ENCODE results near the gene CALB2. TPM values are rescaled to one million over a fixed set of nuclear protein-coding genes. Genes with fewer than 3 reads are reported as not detected.

CALB2 gene
- total RNA-seq, 4 donors from 2014 or later, result 2.5 TPM; not detected in 3

- H3K36me3 ChIP-seq, result no peaks in the 10 kb centered on the region
- no peaks in the 10 kb centered on the region for H3K9me3 ChIP-seq
- intact Hi-C loops (cut with DNase I; ENCODE audit: low total_unique reads), result no loop called here
- H3K27me3 ChIP-seq, result no peaks in the 10 kb centered on the region
- H3K27ac ChIP-seq, result no peak overlapping the region
- no peak overlapping the region for H3K4me3 ChIP-seq
- TF ChIP-seq CTCF (IDR thresholded peaks at IDR 0.05) (no peak), POLR2A (IDR thresholded peaks at IDR 0.05) (no peak)
- H3K4me1 ChIP-seq, result no peaks in the 10 kb centered on the region
- DNase-seq, result no peak
These were observed 18.1 kb downstream of the CALB2 start for GRCh38 chr16:71376465-71377157.

- Histone ChIP-seq H3K36me3 (no peaks in the 10 kb centered on the region), H3K27me3 (no peaks in the 10 kb centered on the region)
These were observed 21.2 kb downstream of the CALB2 start for GRCh38 chr16:71379711-71380110.

GRCh38 chr16:71380831-71381230 is 22.3 kb downstream of the CALB2 start:
- no peak for TF ChIP-seq CTCF (IDR thresholded peaks at IDR 0.05)
- no peak for TF ChIP-seq POLR2A (IDR thresholded peaks at IDR 0.05)
- Histone ChIP-seq H3K27me3 (no peaks in the 10 kb centered on the region), H3K9me3 (no peaks in the 10 kb centered on the region), H3K36me3 (no peaks in the 10 kb centered on the region), H3K27ac (no peak overlapping the region), H3K4me3 (no peak overlapping the region), H3K4me1 (no peaks in the 10 kb centered on the region)
- intact Hi-C loops (cut with DNase I; ENCODE audit: low total_unique reads), result no loop called here
- DNase-seq, result no peak

More at GRCh38 chr16:71379711-71380110, 21.2 kb downstream of the CALB2 start:
- H3K27ac ChIP-seq, result no peak overlapping the region
- no peak overlapping the region for H3K4me3 ChIP-seq
- no peak for DNase-seq
- no peaks in the 10 kb centered on the region for H3K4me1 ChIP-seq
- intact Hi-C loops (cut with DNase I; ENCODE audit: low total_unique reads), result no loop called here
- H3K9me3 ChIP-seq, result no peaks in the 10 kb centered on the region
- TF ChIP-seq POLR2A (IDR thresholded peaks at IDR 0.05), result no peak
- TF ChIP-seq CTCF (IDR thresholded peaks at IDR 0.05), result no peak

GRCh38 chr16:71383054-71383773 is 24.7 kb downstream of the CALB2 start:
- no peak for DNase-seq
- Histone ChIP-seq H3K36me3 (no peaks in the 10 kb centered on the region), H3K4me3 (no peak overlapping the region), H3K27ac (no peak overlapping the region), H3K27me3 (no peaks in the 10 kb centered on the region), H3K9me3 (no peaks in the 10 kb centered on the region), H3K4me1 (no peaks in the 10 kb centered on the region)
- TF ChIP-seq POLR2A (IDR thresholded peaks at IDR 0.05) (no peak), CTCF (IDR thresholded peaks at IDR 0.05) (no peak)
- intact Hi-C loops (cut with DNase I; ENCODE audit: low total_unique reads), result no loop called here

- intact Hi-C loops (cut with DNase I; ENCODE audit: low total_unique reads), result no loop called here
- no peaks in the 10 kb centered on the region for H3K36me3 ChIP-seq
- no peak overlapping the region for H3K4me3 ChIP-seq
- H3K27ac ChIP-seq, result no peak overlapping the region
- H3K9me3 ChIP-seq, result no peaks in the 10 kb centered on the region
- TF ChIP-seq CTCF (IDR thresholded peaks at IDR 0.05) (no peak), POLR2A (IDR thresholded peaks at IDR 0.05) (no peak)
- H3K27me3 ChIP-seq, result no peaks in the 10 kb centered on the region
- DNase-seq, result no peak
- no peaks in the 10 kb centered on the region for H3K4me1 ChIP-seq
These were observed 25.7 kb downstream of the CALB2 start for GRCh38 chr16:71384073-71384724.

All from uterus (tissue), 4 donors.